Endothelial cell of umbilical vein (primary cell): Measurements from ENCODE around the gene SERGEF. TPM values are rescaled to one million over a fixed set of nuclear protein-coding genes. Genes with fewer than 3 reads are reported as not detected.

ENCODE experiments used
- BruUV-seq: library from RNA; stranded (reverse); fragments of 400-500 nt; replicated peaks from 2 replicates; lab custom pipeline; 2021; lab: Mats Ljungman, UMichigan
- CTCF ChIA-PET: fragments of 300-600, 350-600 bp; sonication (Branson Sonifier 250); formaldehyde crosslinking; loops from one replicate; lab custom pipeline; 2021; ENCODE audit warnings: antibody characterized with exemption, inconsistent platforms; lab: Charles Lee
- POLR2A ChIA-PET: fragments of 300-600, 350-600 bp; sonication (Branson Sonifier 250); formaldehyde crosslinking; loops from one replicate; lab custom pipeline; 2021; ENCODE audit warnings: antibody characterized with exemption, inconsistent platforms; lab: Charles Lee
- DNase-seq: peaks from one replicate; pipeline ENCODE4 v3.0.0-alpha.2; 2011; ENCODE audit warnings: low read depth, low spot score
- FAIRE-seq: peaks from 2 replicates; lab custom pipeline; 2011; peaks lifted over from hg19 to GRCh38; lab: Jason Lieb, UNC
- H2AFZ ChIP-seq: 2 replicates; pipeline ENCODE4 v1.6.0; 2012; ENCODE audit warnings: low read depth, low read length, control low read depth, inconsistent platforms
- H3K27ac ChIP-seq: 2 replicates; pipeline ENCODE4 v1.5.1; 2011; ENCODE audit warnings: low read depth, mild to moderate bottlenecking, control low read depth, low read length, moderate library complexity; ENCODE audit not compliant: insufficient read depth
- H3K27me3 ChIP-seq, 2 experiments: 2 replicates each; pipeline versions ENCODE4 v1.6.0 to v1.6.1; 2011; ENCODE audit warnings: low read length in 2 of 2, mixed read lengths in 1 of 2; ENCODE audit not compliant: control insufficient read depth in 2 of 2, insufficient read depth in 2 of 2
- H3K36me3 ChIP-seq, 2 experiments: 2 replicates in 1 of 2; 3 replicates in 1 of 2; pipeline ENCODE4 v1.5.1; 2011; ENCODE audit warnings: low read length in 2 of 2, mild to moderate bottlenecking in 1 of 2, moderate library complexity in 1 of 2; ENCODE audit not compliant: control insufficient read depth in 2 of 2, insufficient read depth in 2 of 2; ENCODE audit errors: extremely low read depth in 1 of 2
- H3K4me1 ChIP-seq: 3 replicates; pipeline ENCODE4 v1.5.1; 2011; ENCODE audit warnings: mild to moderate bottlenecking, low read length; ENCODE audit not compliant: control insufficient read depth, insufficient read depth; ENCODE audit errors: extremely low read depth
- H3K4me2 ChIP-seq: 2 replicates; pipeline ENCODE4 v1.6.1; 2011; ENCODE audit warnings: low read length, control low read depth, mixed read lengths; ENCODE audit not compliant: insufficient read depth
- H3K4me3 ChIP-seq, 3 experiments: fragments of 200-600 bp in 1 of 3; sonication (generic), shearing (Covaris generic) in 1 of 3; replicated peaks in 1 of 3; 2 replicates each; pipeline ENCODE4 v1.5.1; 2011 to 2016; ENCODE audit warnings: control low read depth in 3 of 3, low read length in 3 of 3, mild to moderate bottlenecking in 2 of 3, inconsistent platforms in 1 of 3, low read depth in 1 of 3, moderate library complexity in 1 of 3; ENCODE audit not compliant: insufficient read depth in 1 of 3
- H3K79me2 ChIP-seq: 2 replicates; pipeline ENCODE4 v1.6.0; 2012; ENCODE audit warnings: low read length, inconsistent platforms; ENCODE audit not compliant: control insufficient read depth, insufficient read depth
- H3K9ac ChIP-seq: replicated peaks from 2 replicates; pipeline ENCODE3; 2011; ENCODE audit warnings: low read length, control low read depth; ENCODE audit not compliant: insufficient read depth; ENCODE audit errors: extremely low read depth
- H3K9me1 ChIP-seq: replicated peaks from 3 replicates; pipeline ENCODE4 v1.6.0; 2011; ENCODE audit warnings: mild to moderate bottlenecking, low read length; ENCODE audit not compliant: control insufficient read depth, insufficient read depth; ENCODE audit errors: extremely low read depth
- H3K9me3 ChIP-seq: replicated peaks from 2 replicates; pipeline ENCODE4 v1.5.1; 2012; ENCODE audit warnings: low read length, inconsistent platforms; ENCODE audit not compliant: control insufficient read depth, insufficient read depth
- H4K20me1 ChIP-seq: replicated peaks from 2 replicates; pipeline ENCODE3; 2011; ENCODE audit warnings: mild to moderate bottlenecking, low read length; ENCODE audit not compliant: control insufficient read depth, insufficient read depth; ENCODE audit errors: extremely low read depth
- EZH2 ChIP-seq: IDR thresholded peaks from 2 replicates; pipeline ENCODE4 v1.6.1; 2012; ENCODE audit warnings: borderline replicate concordance, low read depth, mild to moderate bottlenecking, moderate library complexity, low read length, inconsistent platforms; ENCODE audit not compliant: severe bottlenecking
- FOS ChIP-seq: IDR thresholded peaks from 2 replicates; pipeline ENCODE4 v1.6.1; 2011; ENCODE audit warnings: mild to moderate bottlenecking, low read length, moderate library complexity, borderline replicate concordance; ENCODE audit not compliant: insufficient read depth
- GATA2 ChIP-seq: IDR thresholded peaks from 2 replicates; pipeline ENCODE4 v1.7.0; 2011; ENCODE audit warnings: low read depth, mild to moderate bottlenecking, moderate library complexity, mixed read lengths, low read length; ENCODE audit not compliant: insufficient read length, insufficient read depth
- JUN ChIP-seq: IDR thresholded peaks from 2 replicates; pipeline ENCODE4 v1.6.1; 2011; ENCODE audit warnings: borderline replicate concordance, low read depth; ENCODE audit not compliant: insufficient read length, insufficient read depth
- MYC ChIP-seq: IDR thresholded peaks from one replicate; pipeline ENCODE4 v1.6.1; 2011; ENCODE audit warnings: mild to moderate bottlenecking, low read depth, low read length
- POLR2A ChIP-seq: IDR thresholded peaks from 2 replicates; pipeline ENCODE4 v1.6.1; 2012; ENCODE audit warnings: low read depth, mild to moderate bottlenecking, control low read depth, low read length
- POLR2AphosphoS5 ChIP-seq: IDR thresholded peaks from 2 replicates; pipeline ENCODE4 v1.6.1; 2012; ENCODE audit warnings: low read depth, mild to moderate bottlenecking, control low read depth, low read length, moderate library complexity; ENCODE audit not compliant: insufficient read depth
- dilution Hi-C: fragments of 300-500 bp; cut with MboI; formaldehyde crosslinking; loops from one replicate; pipeline ENCODE4 v1.15.0; 2019; ENCODE audit warnings: low sequenced_read_pairs; ENCODE audit not compliant: extremely low pct_ligation_motif_present
- intact Hi-C: fragments of 100-400 bp; cut with micrococcal nuclease; formaldehyde crosslinking; loops from one replicate; pipeline ENCODE4 v1.10.0; 2022
- polyA plus RNA-seq, 4 experiments: library from polyadenylated mRNA; depleted of rRNA in 3 of 4; stranded (reverse) in 3 of 4; unstranded in 1 of 4; fragments of >200 nt; gene quantifications; 2 replicates each; pipeline versions ENCODE4 v1.2.1 to v1.2.3, GENCODE V29; 2011 to 2012; ENCODE audit warnings: missing spikeins in 1 of 4
- total RNA-seq: library from RNA; stranded (reverse); gene quantifications from 2 replicates; pipeline ENCODE4 v1.2.3, GENCODE V29; 2021
- TF ChIP-seq, protein P1 (sequence below), 2 donors: IDR thresholded peaks; 1 replicate in 1 of 2; 2 replicates in 1 of 2; pipeline ENCODE4 v1.5.1; 2011; ENCODE audit warnings: low read length in 2 of 2, mild to moderate bottlenecking in 2 of 2, moderate library complexity in 2 of 2, control low read depth in 1 of 2, inconsistent platforms in 1 of 2, low read depth in 1 of 2; ENCODE audit not compliant: insufficient read depth in 1 of 2; ENCODE audit errors: extremely low read depth in 1 of 2
- TF ChIP-seq, protein P2 (sequence below): IDR thresholded peaks from 2 replicates; pipeline ENCODE4 v1.6.1; 2011; ENCODE audit not compliant: insufficient read depth, insufficient read length

Gene SERGEF
- total and polyA plus RNA-seq, 2 donors (not counting 3 experiments of a cell fraction or from before 2014, with no cell fraction given) = 8.7 to 16.7 TPM

DNA sequence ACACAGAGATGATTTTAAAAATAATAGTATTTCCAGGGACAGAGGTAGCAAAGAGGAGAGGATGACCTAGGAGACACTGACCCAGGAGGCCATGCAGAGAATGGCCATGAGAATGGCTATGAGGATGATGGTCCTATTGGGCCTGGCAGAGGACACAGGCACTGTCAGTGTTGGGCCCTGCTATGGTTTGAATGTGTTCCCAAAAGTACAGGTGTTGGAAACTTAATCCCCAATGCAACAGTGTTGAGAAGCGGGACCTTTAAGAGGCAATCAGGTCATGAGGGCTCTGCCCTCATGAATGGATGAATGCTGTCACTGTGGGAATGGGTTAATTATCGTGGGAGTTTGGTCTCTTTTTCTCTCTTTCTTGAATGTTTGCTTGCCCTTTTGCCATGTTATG, 216.7 kb downstream of the SERGEF start:
- intact Hi-C loops (no loop called here), dilution Hi-C loops (no loop called here)
- H4K20me1 ChIP-seq = no peaks in the 10 kb centered on the region
- H2AFZ ChIP-seq = no peak overlapping the region
- TF ChIP-seq POLR2AphosphoS5 (no peak), FOS (no peak), MYC (no peak), GATA2 (no peak), POLR2A (no peak), JUN (no peak), EZH2 (no peak)
- TF ChIP-seq, protein P1, sequence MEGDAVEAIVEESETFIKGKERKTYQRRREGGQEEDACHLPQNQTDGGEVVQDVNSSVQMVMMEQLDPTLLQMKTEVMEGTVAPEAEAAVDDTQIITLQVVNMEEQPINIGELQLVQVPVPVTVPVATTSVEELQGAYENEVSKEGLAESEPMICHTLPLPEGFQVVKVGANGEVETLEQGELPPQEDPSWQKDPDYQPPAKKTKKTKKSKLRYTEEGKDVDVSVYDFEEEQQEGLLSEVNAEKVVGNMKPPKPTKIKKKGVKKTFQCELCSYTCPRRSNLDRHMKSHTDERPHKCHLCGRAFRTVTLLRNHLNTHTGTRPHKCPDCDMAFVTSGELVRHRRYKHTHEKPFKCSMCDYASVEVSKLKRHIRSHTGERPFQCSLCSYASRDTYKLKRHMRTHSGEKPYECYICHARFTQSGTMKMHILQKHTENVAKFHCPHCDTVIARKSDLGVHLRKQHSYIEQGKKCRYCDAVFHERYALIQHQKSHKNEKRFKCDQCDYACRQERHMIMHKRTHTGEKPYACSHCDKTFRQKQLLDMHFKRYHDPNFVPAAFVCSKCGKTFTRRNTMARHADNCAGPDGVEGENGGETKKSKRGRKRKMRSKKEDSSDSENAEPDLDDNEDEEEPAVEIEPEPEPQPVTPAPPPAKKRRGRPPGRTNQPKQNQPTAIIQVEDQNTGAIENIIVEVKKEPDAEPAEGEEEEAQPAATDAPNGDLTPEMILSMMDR (IDR thresholded peaks at IDR 0.05; ENCODE audit: extremely low read depth in 1 of 2, insufficient read depth in 1 of 2, low read depth in 1 of 2, low read length in 2 of 2) = no peak
- TF ChIP-seq, protein P2, sequence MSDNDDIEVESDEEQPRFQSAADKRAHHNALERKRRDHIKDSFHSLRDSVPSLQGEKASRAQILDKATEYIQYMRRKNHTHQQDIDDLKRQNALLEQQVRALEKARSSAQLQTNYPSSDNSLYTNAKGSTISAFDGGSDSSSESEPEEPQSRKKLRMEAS = no peak
- H3K79me2 ChIP-seq = no peaks in the 10 kb centered on the region
- H3K27me3 ChIP-seq = no peaks in the 10 kb centered on the region
- FAIRE-seq = no peak
- POLR2A ChIA-PET = no interaction called here
- no peaks in the 10 kb centered on the region for H3K9me3 ChIP-seq
- no peak overlapping the region for H3K27ac ChIP-seq
- no peak overlapping the region for H3K4me2 ChIP-seq
- no peaks in the 10 kb centered on the region for H3K36me3 ChIP-seq
- no peak for DNase-seq
- no TSS peak for BruUV-seq
- H3K4me1 ChIP-seq = no peaks in the 10 kb centered on the region
- no peaks in the 10 kb centered on the region for H3K9me1 ChIP-seq
- no peak overlapping the region for H3K9ac ChIP-seq
- CTCF ChIA-PET = no interaction called here
- H3K4me3 ChIP-seq = no peak overlapping the region
